T-cell (primary cell): ENCODE measurements around the gene SLC7A10. TPM values are rescaled to one million over a fixed set of nuclear protein-coding genes. Genes with fewer than 3 reads are reported as not detected.

ENCODE experiments used
- ATAC-seq, 4 experiments: fragments of 200-7000 bp in 3 of 4; fragments of 150-1000 bp in 1 of 4; cut with Tn5 transposase; replicated peaks in 1 of 4; 1 replicate in 3 of 4; 2 replicates in 1 of 4; pipeline ENCODE4 v1.10.0; 2021; ENCODE audit warnings: moderate library complexity in 3 of 4, mild to moderate bottlenecking in 2 of 4, moderate number of reproducible peaks in 1 of 4
- CTCF ChIA-PET, 2 donors: fragments of 300-600 bp; sonication (Branson Sonifier 250); formaldehyde crosslinking; loops; one replicate each; lab custom pipeline; 2022; ENCODE audit warnings: antibody characterized with exemption in 2 of 2; lab: Charles Lee
- POLR2A ChIA-PET, 2 donors: fragments of 300-600 bp; sonication (Branson Sonifier 250); formaldehyde crosslinking; loops; one replicate each; lab custom pipeline; 2022; ENCODE audit warnings: antibody characterized with exemption in 2 of 2; lab: Charles Lee
- DNase-seq, 35 experiments: peaks; one replicate each; pipeline versions ENCODE4 v3.0.0 to v3.0.0-alpha.2; 2013 to 2023
- H3K27ac ChIP-seq: one replicate; pipeline ENCODE4 v1.5.1; 2013; ENCODE audit warnings: low read length
- H3K27me3 ChIP-seq, 2 experiments: replicated peaks in 1 of 2; 1 replicate in 1 of 2; 2 replicates in 1 of 2; pipeline versions ENCODE4 v1.6.1 to v1.7.0; 2013; ENCODE audit warnings: low read length in 1 of 2, mixed read lengths in 1 of 2; ENCODE audit not compliant: control insufficient read depth in 2 of 2, insufficient read depth in 2 of 2; ENCODE audit errors: extremely low read depth in 1 of 2
- H3K36me3 ChIP-seq, 2 donors: 1 replicate in 1 of 2; 2 replicates in 1 of 2; pipeline versions ENCODE4 v1.6.1 to v1.7.0; 2013; ENCODE audit warnings: low read length in 1 of 2; ENCODE audit not compliant: control insufficient read depth in 2 of 2, insufficient read depth in 1 of 2; ENCODE audit errors: extremely low read depth in 1 of 2
- H3K4me1 ChIP-seq, 2 experiments: 1 replicate in 1 of 2; 2 replicates in 1 of 2; pipeline versions ENCODE4 v1.6.1 to v1.7.0; 2013; ENCODE audit warnings: low read length in 2 of 2, mixed read lengths in 1 of 2; ENCODE audit not compliant: insufficient read depth in 2 of 2, control insufficient read depth in 1 of 2; ENCODE audit errors: extremely low read depth in 1 of 2
- H3K4me3 ChIP-seq, 2 donors: 1 replicate in 1 of 2; 2 replicates in 1 of 2; pipeline versions ENCODE4 v1.5.1 to v1.7.0; 2013; ENCODE audit warnings: mild to moderate bottlenecking in 2 of 2, low read length in 1 of 2, moderate library complexity in 1 of 2; ENCODE audit not compliant: control insufficient read depth in 1 of 2; ENCODE audit errors: extremely low read depth in 1 of 2
- H3K9me3 ChIP-seq: 2 replicates; pipeline ENCODE4 v1.7.0; 2013
- H3K27ac Mint-ChIP-seq, 2 donors: one replicate each; pipeline ENCODE4 v1.8.0; 2020 to 2021; ENCODE audit warnings: mild to moderate bottlenecking in 2 of 2, mixed read lengths in 2 of 2
- H3K27me3 Mint-ChIP-seq, 2 donors: one replicate each; pipeline ENCODE4 v1.8.0; 2021 to 2022; ENCODE audit warnings: mixed read lengths in 2 of 2
- H3K36me3 Mint-ChIP-seq: one replicate; pipeline ENCODE4 v1.8.0; 2021; ENCODE audit warnings: mixed read lengths
- H3K4me1 Mint-ChIP-seq, 3 donors: one replicate each; pipeline ENCODE4 v1.8.0; 2020 to 2022; ENCODE audit warnings: mixed read lengths in 3 of 3, mild to moderate bottlenecking in 1 of 3
- H3K4me3 Mint-ChIP-seq, 3 donors: one replicate each; pipeline ENCODE4 v1.8.0; 2020 to 2022; ENCODE audit warnings: mild to moderate bottlenecking in 3 of 3, mixed read lengths in 3 of 3, moderate library complexity in 3 of 3
- H3K9me3 Mint-ChIP-seq, 3 donors: one replicate each; pipeline ENCODE4 v1.8.0; 2020 to 2022; ENCODE audit warnings: mixed read lengths in 3 of 3
- WGBS: methylation state at CpG from one replicate; pipeline ENCODE4 v1.1.5; 2013; ENCODE audit warnings: missing lambda C conversion rate; ENCODE audit not compliant: insufficient coverage; 5-methylcytosine and 5-hydroxymethylcytosine counted together
- total RNA-seq, 35 experiments: library from RNA in 6 of 35; stranded (reverse) in 6 of 35; fragments of 120-200 nt in 1 of 35; gene quantifications; one replicate each; pipeline versions ENCODE4 v1.2.1 to v1.2.4 and lab custom pipeline; 2013 to 2026

SLC7A10 gene
- total RNA-seq, 5 donors from 2014 or later (not counting 1 experiment from before 2014, with no cell fraction given): not detected

DNA sequence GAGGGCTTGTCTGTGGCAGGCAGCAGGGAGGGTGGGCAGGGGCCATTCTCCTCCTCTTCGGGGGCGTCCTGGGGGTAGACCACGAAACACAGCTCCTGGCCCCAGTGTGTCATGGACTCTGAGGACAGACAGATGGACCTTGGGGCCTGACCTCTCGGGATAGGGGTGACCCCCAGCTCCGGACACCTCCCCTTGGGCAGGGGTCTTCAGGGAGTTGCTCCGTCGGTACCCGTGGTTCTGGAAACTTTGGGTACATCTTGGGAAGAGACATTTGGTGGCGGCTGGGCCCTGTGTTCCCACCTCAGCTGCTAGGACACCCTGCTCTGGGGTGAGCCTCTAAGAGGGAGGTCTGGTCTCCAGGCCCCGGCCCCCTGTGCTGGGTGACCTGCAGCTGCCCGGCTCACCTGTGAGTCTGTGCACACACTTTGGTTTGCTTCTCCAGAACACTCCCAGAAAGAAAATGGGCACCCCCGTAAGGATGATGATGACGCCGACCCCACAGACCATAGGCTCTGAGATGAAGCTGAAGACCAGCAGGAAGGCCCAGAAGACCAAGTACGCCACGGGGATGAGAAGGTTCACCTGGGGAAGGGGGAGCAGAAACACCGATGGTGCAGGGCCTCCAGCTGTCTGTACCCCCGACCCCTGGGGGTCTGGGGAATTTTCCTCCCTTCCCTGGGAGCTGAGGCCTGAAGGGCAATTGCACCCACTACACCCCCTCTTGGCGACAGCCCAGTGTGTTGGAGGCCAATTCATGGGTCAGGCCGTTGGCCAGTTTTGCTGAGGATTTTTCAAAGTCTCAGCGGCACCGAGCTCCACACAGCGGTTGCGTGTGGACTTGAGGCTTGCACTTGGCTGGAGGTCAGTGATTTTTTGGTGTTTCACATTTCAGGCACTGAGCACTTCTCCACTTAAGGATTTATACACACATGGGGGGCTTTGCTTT, 16.5 kb downstream of the SLC7A10 start:
- H3K9me3 ChIP-seq: no peaks in the 10 kb centered on the region
- H3K9me3 Mint-ChIP-seq: no peaks in the 10 kb centered on the region
- H3K27me3 Mint-ChIP-seq: no peaks in the 10 kb centered on the region
- no peak overlapping the region for H3K4me3 Mint-ChIP-seq
- H3K36me3 ChIP-seq: no peaks in the 10 kb centered on the region
- H3K27me3 ChIP-seq: peaks cover 0 to 7% of the 10 kb centered on the region in 2 experiments
- H3K4me3 ChIP-seq: no peak overlapping the region
- POLR2A ChIA-PET: no interaction called here
- H3K27ac Mint-ChIP-seq: no peak overlapping the region
- whole genome bisulfite sequencing: 81% methylated on average over 16 of the region's 24 CpGs
- ATAC-seq (no peak), DNase-seq (no peak)
- no peaks in the 10 kb centered on the region for H3K36me3 Mint-ChIP-seq
- H3K27ac ChIP-seq: no peak overlapping the region
- no peaks in the 10 kb centered on the region for H3K4me1 Mint-ChIP-seq
- CTCF ChIA-PET: no interaction called here
- no peaks in the 10 kb centered on the region for H3K4me1 ChIP-seq

DNA sequence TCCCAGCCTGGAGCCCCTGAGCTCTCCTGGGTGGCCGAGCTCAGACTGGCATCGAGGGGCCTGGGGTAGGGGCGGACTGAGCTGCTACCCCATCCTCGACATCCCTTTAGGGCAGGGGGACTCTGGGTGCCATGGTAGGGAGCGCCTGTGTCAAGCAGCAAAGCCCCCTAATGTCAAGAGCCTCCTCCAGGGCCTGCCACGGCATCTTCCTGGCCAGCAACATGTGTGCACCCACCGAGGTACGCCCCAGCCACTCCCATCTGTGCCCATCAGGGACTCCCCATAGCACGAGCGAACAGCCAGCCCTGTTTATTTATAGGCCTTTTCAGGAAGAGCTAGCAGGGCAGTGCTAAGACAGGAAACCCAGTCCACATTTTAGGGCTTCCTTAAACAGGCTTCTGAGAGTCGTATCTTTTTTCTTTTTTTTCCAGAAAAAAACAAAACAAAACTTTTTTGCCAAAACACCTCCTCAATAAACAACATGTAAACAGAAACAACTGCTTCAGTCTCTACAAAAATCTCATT, 17.2 kb downstream of the SLC7A10 start:
- Histone ChIP-seq H3K4me3 (no peak overlapping the region), H3K36me3 (no peaks in the 10 kb centered on the region), H3K27ac (no peak overlapping the region), H3K9me3 (no peaks in the 10 kb centered on the region), H3K27me3 (peaks cover 0 to 7% of the 10 kb centered on the region in 2 experiments), H3K4me1 (no peaks in the 10 kb centered on the region)
- POLR2A ChIA-PET: no interaction called here
- Mint-ChIP-seq H3K27me3 (no peaks in the 10 kb centered on the region), H3K4me1 (no peaks in the 10 kb centered on the region), H3K4me3 (no peak overlapping the region), H3K27ac (no peak overlapping the region), H3K9me3 (no peaks in the 10 kb centered on the region), H3K36me3 (no peaks in the 10 kb centered on the region)
- CTCF ChIA-PET: no interaction called here
- DNase-seq (no peak), ATAC-seq (no peak)
- WGBS: 46% methylated on average over 6 of the region's 11 CpGs

DNA sequence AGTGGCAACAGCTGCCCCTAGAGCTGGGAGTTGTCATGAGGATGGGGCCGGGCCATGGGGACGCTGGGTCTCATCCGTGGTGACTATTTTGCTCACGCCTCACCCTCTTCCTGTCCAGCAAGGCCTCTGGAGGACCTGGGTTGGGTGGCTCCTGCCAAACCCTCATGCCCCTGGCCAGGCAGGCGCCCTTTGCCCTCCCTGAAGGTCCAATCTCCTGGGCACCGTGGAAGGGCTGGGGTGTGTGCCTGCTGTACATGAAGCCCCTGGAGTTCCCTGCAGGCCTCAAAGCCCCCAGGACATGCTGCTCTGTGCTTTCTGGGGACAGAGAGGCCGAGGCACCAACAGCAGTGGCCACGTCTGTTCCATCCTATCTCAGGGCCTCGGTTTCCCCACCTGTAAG, 17.7 kb downstream of the SLC7A10 start:
- Mint-ChIP-seq H3K36me3 (no peaks in the 10 kb centered on the region), H3K4me1 (no peaks in the 10 kb centered on the region), H3K4me3 (no peak overlapping the region), H3K9me3 (no peaks in the 10 kb centered on the region), H3K27me3 (no peaks in the 10 kb centered on the region), H3K27ac (no peak overlapping the region)
- DNase-seq: no peak
- Histone ChIP-seq H3K27ac (no peak overlapping the region), H3K36me3 (no peaks in the 10 kb centered on the region), H3K9me3 (no peaks in the 10 kb centered on the region), H3K4me3 (no peak overlapping the region), H3K4me1 (no peaks in the 10 kb centered on the region), H3K27me3 (peaks cover 0 to 7% of the 10 kb centered on the region in 2 experiments)
- ATAC-seq: no peak
- WGBS: 67% methylated on average over 4 of the region's 9 CpGs
- POLR2A ChIA-PET: no interaction called here
- CTCF ChIA-PET: no interaction called here

DNA sequence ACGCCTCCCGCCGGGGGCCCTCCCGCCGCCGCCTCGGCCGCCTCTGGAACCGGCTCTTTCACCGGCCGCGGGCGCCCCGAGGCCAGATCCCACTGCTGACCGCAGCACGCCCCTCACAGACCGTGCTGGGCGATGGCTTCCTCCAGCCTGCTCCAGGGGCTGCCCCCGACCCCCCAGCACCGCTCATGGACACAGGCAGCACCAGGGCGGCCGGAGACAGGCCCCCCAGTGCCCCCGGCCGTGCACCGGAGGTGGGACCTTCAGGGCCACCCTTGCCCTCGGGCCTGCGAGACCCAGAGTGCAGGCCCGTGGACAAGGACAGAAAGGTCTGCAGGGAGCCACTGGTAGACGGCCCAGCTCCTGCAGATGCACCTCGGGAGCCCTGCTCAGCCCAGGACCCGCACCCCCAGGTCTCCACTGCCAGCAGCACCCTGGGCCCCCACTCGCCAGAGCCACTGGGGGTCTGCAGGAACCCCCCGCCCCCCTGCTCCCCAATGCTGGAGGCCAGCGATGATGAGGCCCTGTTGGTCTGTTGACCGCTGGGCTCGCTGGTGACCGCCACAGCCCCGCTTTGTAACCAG, 18.5 kb downstream of the SLC7A10 start:
- Histone ChIP-seq H3K27ac (no peak overlapping the region), H3K4me3 (no peak overlapping the region), H3K36me3 (no peaks in the 10 kb centered on the region), H3K27me3 (peaks cover 0 to 7% of the 10 kb centered on the region in 2 experiments), H3K4me1 (no peaks in the 10 kb centered on the region), H3K9me3 (no peaks in the 10 kb centered on the region)
- H3K36me3 Mint-ChIP-seq: no peaks in the 10 kb centered on the region
- no peak overlapping the region for H3K4me3 Mint-ChIP-seq
- H3K4me1 Mint-ChIP-seq: no peaks in the 10 kb centered on the region
- CTCF ChIA-PET: no interaction called here
- H3K27ac Mint-ChIP-seq: no peak overlapping the region
- DNase-seq (no peak), ATAC-seq (no peak)
- WGBS: 87% methylated on average over 38 of the region's 38 CpGs
- H3K9me3 Mint-ChIP-seq: no peaks in the 10 kb centered on the region
- POLR2A ChIA-PET: no interaction called here
- no peaks in the 10 kb centered on the region for H3K27me3 Mint-ChIP-seq

DNA sequence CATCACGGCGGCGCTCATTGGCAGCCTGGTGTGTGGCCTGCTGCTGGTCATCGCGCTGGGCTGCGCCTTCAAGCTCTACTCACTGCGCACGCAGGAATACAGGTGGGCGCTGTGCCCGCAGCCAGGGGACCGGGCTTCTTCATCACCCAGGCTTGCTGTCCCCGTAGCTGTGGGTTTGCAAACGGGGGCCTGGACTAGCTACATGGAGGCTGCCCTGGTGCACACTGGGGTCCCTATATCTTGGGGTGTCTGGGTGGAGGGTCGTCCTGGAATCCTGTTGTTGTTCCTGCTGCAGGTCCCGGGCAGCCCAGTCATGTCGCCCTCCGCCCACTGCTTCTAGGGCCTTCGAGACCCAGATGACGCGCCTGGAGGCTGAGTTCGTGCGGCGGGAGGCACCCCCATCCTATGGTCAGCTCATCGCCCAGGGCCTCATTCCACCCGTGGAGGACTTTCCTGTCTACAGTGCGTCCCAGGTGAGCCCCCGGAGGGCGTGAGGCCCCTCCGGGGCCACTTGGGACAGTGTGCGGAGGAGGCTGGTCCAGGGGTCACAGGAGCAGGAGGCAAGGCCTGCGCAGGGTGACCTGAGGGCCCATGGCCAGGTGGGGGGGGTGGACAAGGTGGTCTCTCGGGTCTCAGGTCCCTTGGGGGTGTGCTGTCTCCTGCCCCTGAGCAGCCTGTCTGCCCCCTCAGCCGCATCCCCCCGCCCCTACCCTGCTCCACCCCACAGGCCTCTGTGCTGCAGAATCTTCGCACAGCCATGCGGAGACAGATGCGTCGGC, 19.2 kb downstream of the SLC7A10 start:
- Histone ChIP-seq H3K27ac (no peak overlapping the region), H3K9me3 (no peaks in the 10 kb centered on the region), H3K4me1 (no peaks in the 10 kb centered on the region), H3K27me3 (peaks cover 0 to 12% of the 10 kb centered on the region in 2 experiments), H3K36me3 (no peaks in the 10 kb centered on the region), H3K4me3 (no peak overlapping the region)
- WGBS: 92% methylated on average over 34 of the region's 38 CpGs
- no peak overlapping the region for H3K27ac Mint-ChIP-seq
- CTCF ChIA-PET: interaction anchor here in 1 of 2 donors (0.6 kb wide), 1 partner anchor 174 kb away, joined by 4 read pairs; no protein-coding TSS in a partner anchor
- no peak overlapping the region for H3K4me3 Mint-ChIP-seq
- H3K9me3 Mint-ChIP-seq: no peaks in the 10 kb centered on the region
- no peaks in the 10 kb centered on the region for H3K36me3 Mint-ChIP-seq
- POLR2A ChIA-PET: no interaction called here
- no peak for DNase-seq
- H3K4me1 Mint-ChIP-seq: no peaks in the 10 kb centered on the region
- no peaks in the 10 kb centered on the region for H3K27me3 Mint-ChIP-seq
- ATAC-seq: no peak
